ENCODE measurements around the gene PHF19. TPM values are rescaled to one million over a fixed set of nuclear protein-coding genes. Genes with fewer than 3 reads are reported as not detected.

PHF19 gene
- total RNA-seq, 4 donors from 2014 or later, result 11.5 to 22.1 (median 17.8) TPM

DNA sequence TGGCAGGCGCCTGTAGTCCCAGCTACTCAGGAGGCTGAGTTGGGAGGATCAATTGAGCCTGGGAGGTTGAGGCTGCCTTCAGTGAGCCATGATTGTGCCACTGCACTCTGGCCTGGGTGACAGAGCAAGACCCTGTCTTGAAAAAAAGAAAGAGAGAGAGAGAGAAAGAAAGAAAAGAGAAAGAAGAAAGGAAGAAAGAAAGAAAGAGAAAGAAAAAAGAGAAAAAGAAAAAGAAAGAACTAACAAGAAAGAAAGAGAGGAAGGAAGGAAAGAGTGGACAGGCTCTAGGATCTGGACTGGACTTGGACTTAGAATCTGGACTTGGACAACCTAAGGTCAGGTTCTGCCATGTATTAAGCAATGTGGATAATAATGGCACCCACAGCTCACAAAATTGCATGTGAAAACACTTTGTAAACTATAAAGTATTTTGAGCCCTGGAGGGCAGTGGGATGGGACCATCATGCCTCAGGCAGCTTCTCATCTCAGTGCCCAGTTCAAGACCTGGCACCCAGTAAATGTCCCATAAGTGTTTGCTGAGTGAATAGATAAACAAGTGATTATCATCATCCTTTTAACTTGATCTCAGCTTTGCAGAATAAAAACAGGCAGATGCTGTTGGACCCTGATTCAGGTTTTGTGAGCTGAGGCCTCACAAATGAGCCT, 12.8 kb upstream of the PHF19 start:
- intact Hi-C loops (cut with DNase I; ENCODE audit: low total_unique reads), result no loop called here
- no peak overlapping the region for H3K4me3 ChIP-seq (ENCODE audit: low read depth, poor library complexity, severe bottlenecking)
- no peak for TF ChIP-seq POLR2A (IDR thresholded peaks at IDR 0.05)
- TF ChIP-seq, protein P1, sequence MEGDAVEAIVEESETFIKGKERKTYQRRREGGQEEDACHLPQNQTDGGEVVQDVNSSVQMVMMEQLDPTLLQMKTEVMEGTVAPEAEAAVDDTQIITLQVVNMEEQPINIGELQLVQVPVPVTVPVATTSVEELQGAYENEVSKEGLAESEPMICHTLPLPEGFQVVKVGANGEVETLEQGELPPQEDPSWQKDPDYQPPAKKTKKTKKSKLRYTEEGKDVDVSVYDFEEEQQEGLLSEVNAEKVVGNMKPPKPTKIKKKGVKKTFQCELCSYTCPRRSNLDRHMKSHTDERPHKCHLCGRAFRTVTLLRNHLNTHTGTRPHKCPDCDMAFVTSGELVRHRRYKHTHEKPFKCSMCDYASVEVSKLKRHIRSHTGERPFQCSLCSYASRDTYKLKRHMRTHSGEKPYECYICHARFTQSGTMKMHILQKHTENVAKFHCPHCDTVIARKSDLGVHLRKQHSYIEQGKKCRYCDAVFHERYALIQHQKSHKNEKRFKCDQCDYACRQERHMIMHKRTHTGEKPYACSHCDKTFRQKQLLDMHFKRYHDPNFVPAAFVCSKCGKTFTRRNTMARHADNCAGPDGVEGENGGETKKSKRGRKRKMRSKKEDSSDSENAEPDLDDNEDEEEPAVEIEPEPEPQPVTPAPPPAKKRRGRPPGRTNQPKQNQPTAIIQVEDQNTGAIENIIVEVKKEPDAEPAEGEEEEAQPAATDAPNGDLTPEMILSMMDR (IDR thresholded peaks at IDR 0.05), result no peak
- no peak for DNase-seq (ENCODE audit: low spot score in 2 of 2)
- WGBS, 2 donors, result 85 to 88% methylated on average over 1 of the region's 1 CpG

DNA sequence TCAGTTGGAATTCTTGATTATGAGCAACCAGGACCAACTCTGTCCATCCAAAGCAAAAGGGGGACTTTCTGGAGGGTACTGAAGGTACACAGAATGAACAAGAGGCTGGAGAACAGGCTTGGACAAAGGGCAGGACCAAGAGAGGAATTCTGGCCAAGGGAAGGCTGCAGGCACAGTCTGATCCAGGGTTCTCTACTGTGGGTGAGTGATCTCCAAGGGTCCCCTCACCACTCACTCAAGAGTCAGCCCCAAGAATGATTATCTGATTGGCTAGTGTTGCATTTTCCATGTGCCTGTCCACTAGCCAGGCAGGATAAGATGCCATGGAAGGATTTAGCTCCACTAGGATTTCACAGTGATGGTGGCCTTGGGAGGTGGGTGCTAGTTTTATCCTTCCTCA, 11.6 kb upstream of the PHF19 start:
- TF ChIP-seq POLR2A (IDR thresholded peaks at IDR 0.05), result no peak
- TF ChIP-seq, protein P1 (IDR thresholded peaks at IDR 0.05), result no peak
- DNase-seq (ENCODE audit: low spot score in 2 of 2), result no peak
- no peak overlapping the region for H3K4me3 ChIP-seq (ENCODE audit: low read depth, poor library complexity, severe bottlenecking)
- intact Hi-C loops (cut with DNase I; ENCODE audit: low total_unique reads), result no loop called here

DNA sequence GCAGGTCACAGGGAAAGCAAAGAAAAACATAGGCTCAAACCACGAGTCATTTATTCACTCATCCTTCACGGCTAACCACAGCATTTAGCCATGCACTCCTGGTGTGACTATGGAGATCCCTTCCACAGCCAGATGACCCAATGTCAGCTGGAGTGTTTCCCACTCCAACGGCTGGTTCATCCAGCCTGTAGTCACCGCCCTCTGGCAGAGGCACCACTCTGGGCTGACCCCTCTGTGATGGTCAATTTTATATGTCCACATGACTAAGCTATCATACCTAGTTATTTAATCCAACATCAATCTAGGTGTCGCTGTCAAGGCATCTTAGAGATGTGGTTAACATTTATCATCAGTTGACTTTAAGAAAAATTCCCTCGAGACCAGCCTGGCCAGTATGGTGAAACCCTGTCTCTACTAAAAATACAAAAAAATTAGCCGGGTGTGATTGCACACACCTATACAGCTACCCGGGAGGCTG, 9.5 kb upstream of the PHF19 start:
- intact Hi-C loops (cut with DNase I; ENCODE audit: low total_unique reads), result no loop called here
- DNase-seq (ENCODE audit: low spot score in 2 of 2), result no peak
- WGBS, 2 donors, result 65 to 72% methylated on average over 8 of the region's 8 CpGs
- no peak overlapping the region for H3K4me3 ChIP-seq (ENCODE audit: low read depth, poor library complexity, severe bottlenecking)
- no peak for TF ChIP-seq POLR2A (IDR thresholded peaks at IDR 0.05)
- TF ChIP-seq, protein P1 (IDR thresholded peaks at IDR 0.05), result no peak

DNA sequence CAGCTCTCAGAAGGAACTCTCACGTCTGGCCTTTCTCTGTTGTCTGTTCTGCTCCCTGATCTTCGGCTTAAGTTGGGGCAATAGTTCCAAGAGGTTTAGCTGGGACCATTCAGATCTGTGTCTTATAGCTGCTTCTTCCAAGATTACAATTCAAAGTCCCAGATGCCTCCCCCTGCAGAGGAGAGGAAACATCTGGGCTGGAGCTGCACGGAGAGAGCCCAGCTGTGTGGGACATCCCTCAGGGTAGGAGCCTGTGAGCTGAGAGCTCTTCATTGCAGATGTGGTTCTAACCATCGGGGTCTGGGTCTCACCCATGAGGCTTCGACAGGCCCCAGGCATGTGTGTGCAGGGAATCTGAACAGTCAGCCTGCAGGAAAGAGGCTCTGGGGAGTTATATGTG, 9.0 kb upstream of the PHF19 start:
- H3K4me3 ChIP-seq (ENCODE audit: low read depth, poor library complexity, severe bottlenecking), result no peak overlapping the region
- TF ChIP-seq, protein P1 (IDR thresholded peaks at IDR 0.05), result no peak
- no peak for TF ChIP-seq POLR2A (IDR thresholded peaks at IDR 0.05)
- WGBS, 2 donors, result 48 to 54% methylated on average over 5 of the region's 5 CpGs
- no peak for DNase-seq (ENCODE audit: low spot score in 2 of 2)
- intact Hi-C loops (cut with DNase I; ENCODE audit: low total_unique reads), result no loop called here

DNA sequence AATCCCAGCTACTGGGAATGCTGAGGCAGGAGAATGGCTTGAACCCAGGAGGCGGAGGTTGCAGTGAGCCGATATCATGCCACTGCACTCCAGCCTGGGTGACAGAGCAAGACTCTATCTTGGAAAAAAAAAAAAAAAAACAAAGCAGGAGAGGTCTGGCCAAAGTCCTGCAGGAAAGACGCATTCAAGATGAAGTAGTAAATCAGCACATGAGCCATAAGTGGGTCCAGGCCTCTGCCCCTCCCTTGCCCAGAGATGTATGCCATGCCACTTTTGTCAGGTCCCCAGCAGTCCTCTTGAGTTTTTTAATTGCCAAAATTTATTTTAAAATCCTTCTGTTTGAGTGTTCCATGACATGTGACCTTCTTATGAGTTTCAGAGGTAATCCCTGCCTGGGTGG, 8.5 kb upstream of the PHF19 start:
- intact Hi-C loops (cut with DNase I; ENCODE audit: low total_unique reads), result no loop called here
- DNase-seq (ENCODE audit: low spot score in 2 of 2), result no peak
- TF ChIP-seq, protein P1 (IDR thresholded peaks at IDR 0.05), result no peak
- no peak for TF ChIP-seq POLR2A (IDR thresholded peaks at IDR 0.05)
- WGBS, 2 donors, result 56 to 60% methylated on average over 3 of the region's 3 CpGs
- H3K4me3 ChIP-seq (ENCODE audit: low read depth, poor library complexity, severe bottlenecking), result no peak overlapping the region

DNA sequence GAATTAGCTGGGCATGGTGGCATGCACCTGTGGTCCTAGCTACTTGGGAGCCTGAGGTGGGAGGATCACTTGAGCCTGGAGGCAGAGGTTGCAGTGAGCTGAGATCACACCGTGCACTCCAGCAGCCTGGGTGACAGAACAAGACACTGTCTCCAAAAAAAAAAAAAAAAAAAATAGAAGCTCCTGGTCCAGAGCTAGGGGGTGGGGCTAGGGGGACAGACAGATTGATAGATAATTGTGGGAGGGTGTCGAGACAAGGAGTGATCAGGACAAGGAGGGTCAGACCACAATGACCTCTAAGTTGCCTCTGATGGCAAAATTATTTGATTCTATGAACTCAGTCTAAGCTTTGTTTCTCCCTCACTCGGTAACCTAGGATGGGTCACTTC, 6.6 kb upstream of the PHF19 start:
- TF ChIP-seq, protein P1 (IDR thresholded peaks at IDR 0.05), result no peak
- no peak for TF ChIP-seq POLR2A (IDR thresholded peaks at IDR 0.05)
- intact Hi-C loops (cut with DNase I; ENCODE audit: low total_unique reads), result no loop called here
- no peak overlapping the region for H3K4me3 ChIP-seq (ENCODE audit: low read depth, poor library complexity, severe bottlenecking)
- 55 to 78% methylated on average over 3 of the region's 3 CpGs for WGBS, 2 donors
- no peak for DNase-seq (ENCODE audit: low spot score in 2 of 2)

Measured in lower leg skin (tissue), 4 donors.